ENCODE measurements around the gene BTN1A1.
A peak's percentile ranks its signal among the peaks of the same experiment; 100 is the strongest.

Gene BTN1A1

GRCh38 chr6:26485112-26485780, 14.9 kb upstream of the BTN1A1 start:
- no peak for TF ChIP-seq CTCF (IDR thresholded peaks at IDR 0.05; ENCODE audit: borderline replicate concordance, insufficient read depth, low read depth, low read length)
- no peak overlapping the region for H3K4me3 ChIP-seq (ENCODE audit: low read depth, low read length)

- TF ChIP-seq CTCF (IDR thresholded peaks at IDR 0.05; ENCODE audit: borderline replicate concordance, insufficient read depth, low read depth, low read length) = no peak
- H3K4me3 ChIP-seq (ENCODE audit: low read depth, low read length) = no peak overlapping the region
Observed at GRCh38 chr6:26486358-26486757, 13.7 kb upstream of the BTN1A1 start.

GRCh38 chr6:26487466-26487865, 12.6 kb upstream of the BTN1A1 start:
- no peak overlapping the region for H3K4me3 ChIP-seq (ENCODE audit: low read depth, low read length)

GRCh38 chr6:26489996-26490964, 9.8 kb upstream of the BTN1A1 start:
- no peak for TF ChIP-seq CTCF (IDR thresholded peaks at IDR 0.05; ENCODE audit: borderline replicate concordance, insufficient read depth, low read depth, low read length)
- H3K4me3 ChIP-seq (ENCODE audit: low read depth, low read length) = no peak overlapping the region

More at GRCh38 chr6:26487466-26487865, 12.6 kb upstream of the BTN1A1 start:
- no peak for TF ChIP-seq CTCF (IDR thresholded peaks at IDR 0.05; ENCODE audit: borderline replicate concordance, insufficient read depth, low read depth, low read length)

GRCh38 chr6:26491604-26492003, 8.5 kb upstream of the BTN1A1 start:
- no peak for TF ChIP-seq CTCF (IDR thresholded peaks at IDR 0.05; ENCODE audit: borderline replicate concordance, insufficient read depth, low read depth, low read length)
- no peak overlapping the region for H3K4me3 ChIP-seq (ENCODE audit: low read depth, low read length)

DNA sequence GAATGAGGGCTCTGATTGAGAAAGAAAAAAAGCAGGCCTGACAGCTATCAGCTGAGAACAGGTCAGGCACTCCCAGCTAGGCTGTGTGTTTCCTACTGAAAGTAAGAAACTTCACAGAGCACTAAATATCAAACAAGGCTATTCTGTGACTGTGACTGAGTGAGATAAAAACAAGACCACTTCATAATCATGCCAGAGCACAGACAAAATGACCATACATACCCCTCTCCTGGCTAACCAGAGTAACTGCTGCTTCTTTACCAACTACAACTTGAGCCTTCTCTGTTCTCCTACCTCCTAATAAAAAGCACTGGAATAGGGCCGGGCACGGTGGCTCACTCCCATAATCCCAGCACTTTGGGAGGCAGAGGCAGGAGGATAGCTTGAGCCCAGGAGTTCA, 6.8 kb upstream of the BTN1A1 start:
- TF ChIP-seq CTCF (IDR thresholded peaks at IDR 0.05; ENCODE audit: borderline replicate concordance, insufficient read depth, low read depth, low read length) = peak; percentile 29; the same call in 1 of the 2 replicates
- H3K4me3 ChIP-seq (ENCODE audit: low read depth, low read length) = no peak overlapping the region

Data from GM12875 (cell line).